Ovary (tissue), 3 donors: ENCODE measurements around the gene GALNT13.

Experiments
- CTCF ChIP-seq, 3 donors: fragments of 450-650 bp in 2 of 3; fragments of 200-600 bp in 1 of 3; IDR thresholded peaks; one replicate each; pipeline versions ENCODE4 v1.5.1 to v1.8.0; 2016 to 2022; ENCODE audit warnings: antibody characterized with exemption in 3 of 3, mild to moderate bottlenecking in 1 of 3
- EP300 ChIP-seq: sonication (generic); formaldehyde crosslinking; IDR thresholded peaks from one replicate; pipeline ENCODE4 v1.6.1; 2017; ENCODE audit warnings: antibody characterized with exemption
- POLR2A ChIP-seq: fragments of 450-650 bp; IDR thresholded peaks from one replicate; pipeline ENCODE4 v1.6.1; 2017; ENCODE audit warnings: antibody characterized with exemption, mild to moderate bottlenecking, moderate library complexity
- donor health status: DM: no; HTN: no; CAD: no.

GRCh38 chr2:154462634-154463033 lies 590.9 kb downstream of the GALNT13 start:
- TF ChIP-seq EP300, result no peak
- TF ChIP-seq CTCF (IDR thresholded peaks at IDR 0.05), result no peak
- TF ChIP-seq POLR2A, result no peak
